RPMI8226 (cell line): ENCODE data around the gene CLIP2.

Experiments
- DNase-seq: peaks from one replicate; pipeline ENCODE4 v3.0.0-alpha.2; 2015

CLIP2 gene

GRCh38 chr7:74449144-74449543 lies 159.9 kb downstream of the CLIP2 start:
- DNase-seq = no peak

GRCh38 chr7:74449809-74450397 lies 160.7 kb downstream of the CLIP2 start:
- peak; percentile 87 for DNase-seq

GRCh38 chr7:74452748-74453321 lies 163.6 kb downstream of the CLIP2 start:
- no peak for DNase-seq

GRCh38 chr7:74453322-74454011 lies 164.3 kb downstream of the CLIP2 start, which contains the start of gene GTF2IRD1:
Gene GTF2IRD1, plus strand, starts transcription at chr7:74453906. Its CDS starts 54,175 bp downstream, at chr7:74508081.
- peak; percentile 59 for DNase-seq

GRCh38 chr7:74454021-74454924 lies 165.1 kb downstream of the CLIP2 start:
- DNase-seq = no peak

GRCh38 chr7:74454925-74455288 lies 165.7 kb downstream of the CLIP2 start:
- no peak for DNase-seq

- DNase-seq = no peak
These were observed 166.1 kb downstream of the CLIP2 start for GRCh38 chr7:74455291-74455804.
